Small intestine (tissue), 16 donors: ENCODE measurements around the gene DIDO1. TPM values are rescaled to one million over a fixed set of nuclear protein-coding genes. Genes with fewer than 3 reads are reported as not detected.
A peak's percentile ranks its signal among the peaks of the same experiment; 100 is the strongest.

ENCODE experiments used
- DNase-seq, 2 donors: peaks; one replicate each; pipeline versions ENCODE4 v3.0.0 to v3.0.0-alpha.2; 2013
- FAIRE-seq: peaks from 2 replicates; lab custom pipeline; 2012; peaks lifted over from hg19 to GRCh38; lab: Jason Lieb, UNC
- H3K27ac ChIP-seq, 3 donors: one replicate each; pipeline ENCODE4 v1.5.1; 2013; ENCODE audit warnings: low read length in 2 of 3, mild to moderate bottlenecking in 2 of 3, control low read depth in 1 of 3, inconsistent platforms in 1 of 3, low read depth in 1 of 3, moderate library complexity in 1 of 3
- H3K27me3 ChIP-seq, 3 donors: one replicate each; pipeline ENCODE4 v1.6.1; 2013; ENCODE audit warnings: low read length in 3 of 3, inconsistent platforms in 1 of 3; ENCODE audit not compliant: control insufficient read depth in 3 of 3, insufficient read depth in 3 of 3
- H3K36me3 ChIP-seq, 3 donors: one replicate each; pipeline ENCODE4 v1.6.1; 2013; ENCODE audit warnings: low read length in 3 of 3, inconsistent platforms in 1 of 3, low read depth in 1 of 3, mild to moderate bottlenecking in 1 of 3, moderate library complexity in 1 of 3; ENCODE audit not compliant: control insufficient read depth in 3 of 3, insufficient read depth in 2 of 3
- H3K4me1 ChIP-seq, 3 donors: one replicate each; pipeline ENCODE4 v1.6.1; 2013; ENCODE audit warnings: low read length in 2 of 3, inconsistent platforms in 1 of 3, low read depth in 1 of 3, mild to moderate bottlenecking in 1 of 3, moderate library complexity in 1 of 3; ENCODE audit not compliant: control insufficient read depth in 3 of 3, insufficient read depth in 2 of 3
- H3K4me3 ChIP-seq, 3 donors: one replicate each; pipeline ENCODE4 v1.5.1; 2013; ENCODE audit warnings: low read length in 3 of 3, control low read depth in 1 of 3, inconsistent platforms in 1 of 3, low read depth in 1 of 3, mild to moderate bottlenecking in 1 of 3, moderate library complexity in 1 of 3
- H3K9me3 ChIP-seq, 2 donors: one replicate each; pipeline ENCODE4 v1.6.1; 2013; ENCODE audit warnings: low read depth in 1 of 2, low read length in 1 of 2; ENCODE audit not compliant: control insufficient read depth in 2 of 2, insufficient read depth in 1 of 2
- WGBS, 3 donors: extraction: QIAGEN DNeasy Blood & Tissue Kit; methylation state at CpG; one replicate each; pipeline ENCODE4 v1.1.7; 2013; 5-methylcytosine and 5-hydroxymethylcytosine counted together
- long read RNA-seq, 10 donors: transcript quantifications; one replicate each; lab custom pipeline, GENCODE V29; 2026
- polyA plus RNA-seq, 4 donors: library from polyadenylated mRNA; stranded (reverse) in 3 of 4; unstranded in 1 of 4; fragments of 200-250 nt in 3 of 4; fragments of 120-200 nt in 1 of 4; gene quantifications; one replicate each; pipeline versions ENCODE4 v1.2.1 to v1.2.3, GENCODE V29; 2013
- donor health status: healthy with polysubstance abuse.
- donor health status: control.
- donor health status: control.
- donor health status: Bipolar disorder and iron deficiency.
- donor health status: healthy.

Gene DIDO1
- 10 to 100 TPM; 11.6 to 49.4 (median 15.7) TPM for polyA plus RNA-seq
- long read RNA-seq, donor 1, transcript DIDO1-202 (6 exons, 2,707 nt), result major isoform, 14 of 15 reads
- long read RNA-seq, donor 1, partial matches to known transcripts, result 0 of 15 reads
- long read RNA-seq, donor 1, other reads (novel, unspliced or antisense), result 0 of 15 reads
- long read RNA-seq, donor 2, partial matches to known transcripts, result 0 of 3 reads
- long read RNA-seq, donor 2, other reads (novel, unspliced or antisense), result 0 of 3 reads
- long read RNA-seq, donor 3, partial matches to known transcripts, result 0 of 2 reads
- long read RNA-seq, donor 3, other reads (novel, unspliced or antisense), result 0 of 2 reads
- long read RNA-seq, donor 4, result 0 reads
- long read RNA-seq, donor 5, partial matches to known transcripts, result 0 of 2 reads
- long read RNA-seq, donor 5, other reads (novel, unspliced or antisense), result 0 of 2 reads
- long read RNA-seq, donor 6, full-length matches to known transcripts, result 5 of 5 reads
- long read RNA-seq, donor 6, partial matches to known transcripts, result 0 of 5 reads
- long read RNA-seq, donor 6, other reads (novel, unspliced or antisense), result 0 of 5 reads
- long read RNA-seq, donor 7, full-length matches to known transcripts, result 12 of 22 reads
- long read RNA-seq, donor 7, partial matches to known transcripts, result 10 of 22 reads
- long read RNA-seq, donor 7, other reads (novel, unspliced or antisense), result 0 of 22 reads
- long read RNA-seq, donor 8, result 0 reads
- long read RNA-seq, donor 9, partial matches to known transcripts, result 0 of 1 reads
- long read RNA-seq, donor 9, other reads (novel, unspliced or antisense), result 0 of 1 reads
- long read RNA-seq, donor 10, transcript DIDO1-202 (6 exons, 2,707 nt), result major isoform, 8 of 10 reads
- long read RNA-seq, donor 10, partial matches to known transcripts, result 0 of 10 reads
- long read RNA-seq, donor 10, other reads (novel, unspliced or antisense), result 0 of 10 reads

DNA sequence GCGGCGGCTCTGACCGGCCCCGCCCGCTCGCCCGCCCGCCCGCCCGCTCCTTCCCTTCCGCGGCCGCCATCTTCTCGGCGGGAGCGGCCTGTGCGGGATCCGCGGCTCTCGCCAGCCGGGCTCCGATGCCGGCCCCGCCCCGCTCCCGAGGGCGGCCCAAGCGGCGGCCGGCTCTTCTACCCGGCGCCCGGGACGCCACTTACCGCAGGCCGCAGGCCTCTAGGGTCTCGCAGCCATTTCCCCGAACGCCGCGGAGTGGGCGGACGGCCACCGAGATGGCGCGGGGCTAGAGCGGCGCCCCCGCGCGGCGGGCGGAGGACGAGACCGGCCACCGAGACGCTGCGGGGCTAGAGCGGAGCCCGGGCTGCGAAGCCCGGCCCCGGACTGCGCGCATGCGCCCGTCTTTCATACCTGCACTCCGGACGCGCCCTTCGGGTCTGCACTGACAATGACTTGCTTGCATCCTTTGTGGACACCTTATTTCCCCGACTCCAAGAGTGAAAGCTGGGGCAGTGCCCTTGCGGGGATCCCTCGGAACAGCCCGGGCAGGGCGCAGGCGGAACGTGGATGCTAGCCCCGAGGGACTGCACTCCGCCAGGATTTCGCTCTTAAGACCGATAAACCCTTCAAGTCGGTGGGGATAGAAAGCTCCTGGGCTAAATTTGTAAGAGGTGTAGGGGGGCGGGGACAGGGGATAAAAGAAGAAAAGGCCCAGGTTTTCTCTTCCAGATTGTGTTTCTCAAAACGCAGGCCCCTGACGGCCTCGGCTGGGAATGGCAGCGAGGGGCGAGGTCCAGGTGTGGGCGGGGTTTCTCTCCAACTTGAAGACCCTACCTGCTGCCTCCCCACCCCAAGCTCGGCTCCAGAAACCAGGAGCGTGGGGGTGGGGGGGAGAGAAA is at the start of gene DIDO1:
DIDO1 (minus strand) TSS at position 277 of the 899 bp plus-strand sequence.
- H3K27ac ChIP-seq, result peak within 1 kb of the TSS; percentile 94 to 97 (median 95)
- WGBS, 3 donors, result 1 to 4% (median 2%) methylated on average over 32 to 92 of the region's 92 CpGs
- FAIRE-seq, result no peak
- H3K9me3 ChIP-seq, result no peaks in the 10 kb centered on the region
- no peaks in the 10 kb centered on the region for H3K27me3 ChIP-seq
- peaks cover 12 to 48% (median 26%) of the 10 kb centered on the region in 3 donors for H3K4me1 ChIP-seq
- H3K36me3 ChIP-seq, result peaks cover 0 to 3% (median 0%) of the 10 kb centered on the region in 3 donors
- peak within 1 kb of the TSS; percentile 94 to 99 (median 97) for H3K4me3 ChIP-seq
- peak; percentile 90 to 97 for DNase-seq

- DNase-seq, result no peak
- WGBS, 3 donors, result 61 to 73% (median 69%) methylated on average over 9 to 10 of the region's 10 CpGs
- H3K27me3 ChIP-seq, result peaks cover 14 to 70% (median 29%) of the 10 kb centered on the region in 3 donors
These were observed 49.0 kb upstream of the DIDO1 start for GRCh38 chr20:62975251-62975760.

DNA sequence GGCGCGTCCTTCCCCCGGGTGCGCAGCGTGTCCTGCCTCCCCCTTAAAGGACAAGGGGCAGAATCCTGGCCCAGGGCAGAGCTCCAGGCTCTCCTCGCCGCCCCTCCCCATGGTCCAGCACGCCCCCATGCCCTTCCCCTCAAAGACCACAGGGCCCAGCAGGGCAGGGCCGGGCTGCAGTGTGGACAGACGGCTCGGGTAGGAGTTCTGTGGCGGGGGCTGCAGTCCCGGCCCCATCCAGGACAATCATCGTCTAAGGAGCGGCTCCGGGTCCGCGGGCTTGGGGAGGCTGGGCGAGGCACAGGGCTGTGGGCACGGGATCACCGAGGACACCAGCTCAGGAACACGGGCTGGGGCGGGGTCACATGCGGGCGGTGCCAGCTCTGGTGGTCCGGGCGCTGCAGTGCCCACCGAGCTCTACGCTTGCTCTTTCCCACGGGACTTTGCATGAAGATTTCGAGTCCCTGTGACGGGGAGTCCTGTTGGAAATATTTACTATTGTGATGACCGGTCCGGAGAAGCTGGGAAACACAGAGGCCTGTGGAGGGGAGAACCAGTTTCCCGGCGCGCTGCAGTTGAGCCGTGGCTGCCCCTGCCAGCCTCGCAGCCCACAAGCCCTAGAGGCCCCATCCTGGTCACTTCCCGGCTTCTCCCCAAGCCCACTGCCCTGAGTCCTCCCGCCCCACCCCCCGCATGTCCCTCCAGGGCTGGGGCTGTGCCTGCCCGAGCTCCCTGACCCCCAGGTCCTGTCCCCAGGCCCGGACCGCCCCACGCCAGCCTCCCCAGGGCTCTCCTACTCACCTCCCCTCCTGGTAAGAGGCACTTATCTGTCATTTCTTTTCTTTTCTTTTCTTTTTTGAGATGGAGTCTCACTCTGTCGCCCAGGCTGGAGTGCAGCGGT is 46.8 kb upstream of the DIDO1 start:
- Histone ChIP-seq H3K27me3 (peaks cover 2 to 55% (median 18%) of the 10 kb centered on the region in 3 donors), H3K27ac (no peak overlapping the region), H3K4me3 (no peak overlapping the region), H3K4me1 (peaks cover 0 to 6% (median 0%) of the 10 kb centered on the region in 3 donors), H3K9me3 (no peaks in the 10 kb centered on the region), H3K36me3 (no peaks in the 10 kb centered on the region)
- 18 to 21% (median 19%) methylated on average over 42 to 48 of the region's 48 CpGs for WGBS, 3 donors
- peak in 1 of 2 donors; percentile 10 for DNase-seq
- FAIRE-seq, result no peak

More at GRCh38 chr20:62975251-62975760, 49.0 kb upstream of the DIDO1 start:
- Histone ChIP-seq H3K27ac (no peak overlapping the region), H3K4me3 (no peak overlapping the region), H3K9me3 (no peaks in the 10 kb centered on the region), H3K36me3 (no peaks in the 10 kb centered on the region), H3K4me1 (peaks cover 0 to 6% (median 0%) of the 10 kb centered on the region in 3 donors)
- no peak for FAIRE-seq

GRCh38 chr20:62971950-62972844 is 45.9 kb upstream of the DIDO1 start:
- no peak for FAIRE-seq
- Histone ChIP-seq H3K4me3 (no peak overlapping the region), H3K27ac (no peak overlapping the region), H3K36me3 (no peaks in the 10 kb centered on the region), H3K9me3 (no peaks in the 10 kb centered on the region), H3K27me3 (peaks cover 2 to 52% (median 18%) of the 10 kb centered on the region in 3 donors), H3K4me1 (peaks cover 0 to 6% (median 0%) of the 10 kb centered on the region in 3 donors)
- WGBS, 3 donors, result 4 to 6% (median 5%) methylated on average over 35 to 38 of the region's 38 CpGs
- peak; percentile 72 to 88 for DNase-seq

DNA sequence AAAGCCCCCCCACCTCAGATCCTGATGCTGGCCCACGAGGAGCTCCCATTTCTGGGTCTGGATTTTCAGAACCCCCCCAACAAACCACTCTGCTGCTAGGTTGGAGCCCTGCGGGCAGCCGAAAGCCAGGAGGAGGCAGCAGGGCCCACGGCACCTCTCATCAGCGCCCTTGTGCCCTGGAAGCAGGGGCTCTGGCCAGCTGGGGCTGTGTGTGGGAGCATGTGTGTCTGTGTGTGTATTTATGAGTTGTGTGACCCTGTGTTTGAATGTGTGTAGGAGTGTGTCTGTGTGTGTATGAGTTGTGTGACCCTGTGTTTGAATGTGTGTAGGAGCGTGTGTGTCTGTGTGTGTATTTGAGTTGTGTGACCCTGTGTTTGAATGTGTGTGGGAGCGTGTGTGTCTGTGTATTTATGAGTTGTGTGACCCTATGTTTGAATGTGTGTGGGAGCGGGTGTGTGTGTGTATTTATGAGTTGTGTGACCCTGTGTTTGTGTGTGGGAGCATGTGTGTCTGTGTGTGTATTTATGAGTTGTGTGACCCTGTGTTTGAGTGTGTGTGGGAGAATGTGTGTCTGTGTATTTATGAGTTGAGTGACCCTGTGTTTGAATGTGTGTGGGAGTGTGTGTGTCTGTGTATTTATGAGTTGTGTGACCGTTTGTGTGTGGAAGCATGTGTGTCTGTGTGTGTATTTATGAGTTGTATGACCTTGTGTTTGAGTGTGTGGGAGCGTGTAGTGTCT is 45.1 kb upstream of the DIDO1 start:
- no peak overlapping the region for H3K27ac ChIP-seq
- H3K27me3 ChIP-seq, result peaks cover 2 to 47% (median 14%) of the 10 kb centered on the region in 3 donors
- FAIRE-seq (no peak), DNase-seq (no peak)
- no peak overlapping the region for H3K4me3 ChIP-seq
- peaks cover 0 to 6% (median 0%) of the 10 kb centered on the region in 3 donors for H3K4me1 ChIP-seq
- H3K9me3 ChIP-seq, result no peaks in the 10 kb centered on the region
- peaks cover 0 to 2% (median 0%) of the 10 kb centered on the region in 3 donors for H3K36me3 ChIP-seq
- whole genome bisulfite sequencing, 3 donors, result 69 to 79% (median 74%) methylated on average over 10 of the region's 10 CpGs
